Measurements from ENCODE around the gene GREB1L. TPM values are rescaled to one million over a fixed set of nuclear protein-coding genes. Genes with fewer than 3 reads are reported as not detected.

Gene GREB1L
- polyA plus RNA-seq, 1 donor: 7.9 TPM

DNA sequence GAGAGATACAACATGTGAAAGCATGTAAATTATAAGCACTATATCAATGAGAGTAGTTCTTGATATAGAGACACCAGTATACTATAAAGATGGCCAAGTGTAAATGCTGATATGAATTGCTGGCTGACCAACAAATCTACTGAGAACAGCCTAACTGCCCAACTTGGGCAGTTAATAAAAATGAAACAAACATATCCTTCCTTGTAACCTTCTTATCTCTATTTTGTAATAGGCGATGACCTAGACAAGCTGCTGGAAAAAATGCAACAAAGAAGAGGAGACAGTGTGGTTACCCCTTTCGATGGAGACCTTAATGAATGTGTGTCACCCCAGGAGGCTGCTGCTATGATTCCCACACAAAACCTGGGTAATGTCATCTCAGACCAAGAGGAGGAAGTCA lies 209.8 kb downstream of the GREB1L start:
- no peak for DNase-seq

- DNase-seq: no peak
Observed at GRCh38 chr18:21452276-21452780, 210.3 kb downstream of the GREB1L start.

GRCh38 chr18:21452796-21453510 lies 210.9 kb downstream of the GREB1L start:
- peak; percentile 22 for DNase-seq

DNA sequence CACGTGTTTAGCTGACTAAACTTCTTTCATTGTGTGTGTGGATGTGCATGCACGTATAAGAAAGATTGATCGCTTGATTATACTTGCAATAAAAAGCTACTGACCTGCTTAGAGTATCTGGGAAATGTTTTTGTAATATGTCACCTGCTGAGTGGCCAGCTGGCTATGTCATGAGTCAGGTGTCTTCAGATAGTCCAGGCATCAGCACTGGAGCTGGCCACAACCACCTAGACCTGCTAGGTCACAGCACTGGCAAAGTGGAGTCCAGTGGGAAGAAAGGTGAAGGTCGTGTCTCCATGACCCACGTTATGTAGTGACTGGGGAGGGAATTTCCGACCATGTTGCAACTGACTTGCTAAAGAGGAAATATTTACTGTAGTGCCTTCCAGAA lies 211.5 kb downstream of the GREB1L start:
- no peak for DNase-seq

- no peak for DNase-seq
Observed at GRCh38 chr18:21454725-21455124, 212.7 kb downstream of the GREB1L start.

GRCh38 chr18:21456428-21457178 lies 214.6 kb downstream of the GREB1L start:
- DNase-seq: no peak

DNA sequence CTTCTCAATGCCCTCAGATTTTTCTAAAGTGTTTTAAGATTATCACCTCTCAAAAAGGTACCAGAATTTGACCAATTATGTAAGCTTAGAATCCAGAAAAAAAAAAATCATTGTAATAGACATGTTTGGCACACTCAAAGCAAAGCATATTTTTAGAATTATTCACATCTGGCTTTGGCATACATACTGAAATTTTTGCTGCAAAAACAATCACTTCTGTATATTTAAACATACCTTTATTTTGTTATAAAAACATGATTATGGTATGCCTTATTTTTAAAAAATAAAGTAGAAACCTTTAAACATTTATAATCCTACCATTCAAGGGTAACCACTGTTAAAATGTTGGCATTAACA lies 215.1 kb downstream of the GREB1L start:
- no peak for DNase-seq

DNA sequence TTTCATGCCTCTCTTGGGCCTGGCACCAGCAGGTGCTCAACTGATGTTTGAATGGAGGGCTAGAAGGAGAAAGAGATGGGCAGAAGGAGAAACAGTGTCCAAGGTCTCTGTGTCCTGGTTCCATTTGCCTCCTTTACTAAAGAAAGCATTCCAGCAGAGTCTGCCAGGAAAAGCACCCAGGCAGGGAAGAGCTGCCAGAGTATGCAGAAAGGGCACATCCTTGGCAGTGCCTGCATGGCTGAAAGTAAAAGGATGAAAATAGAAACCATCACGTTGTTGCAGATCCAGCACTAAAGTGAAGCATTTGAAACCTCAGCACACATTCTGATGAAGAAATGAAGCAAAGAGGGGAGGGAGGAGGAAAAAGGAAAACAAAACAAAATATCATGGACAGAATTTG lies 216.3 kb downstream of the GREB1L start:
- DNase-seq: no peak

- DNase-seq: no peak
Observed at GRCh38 chr18:21458788-21459187, 216.8 kb downstream of the GREB1L start.

DNA sequence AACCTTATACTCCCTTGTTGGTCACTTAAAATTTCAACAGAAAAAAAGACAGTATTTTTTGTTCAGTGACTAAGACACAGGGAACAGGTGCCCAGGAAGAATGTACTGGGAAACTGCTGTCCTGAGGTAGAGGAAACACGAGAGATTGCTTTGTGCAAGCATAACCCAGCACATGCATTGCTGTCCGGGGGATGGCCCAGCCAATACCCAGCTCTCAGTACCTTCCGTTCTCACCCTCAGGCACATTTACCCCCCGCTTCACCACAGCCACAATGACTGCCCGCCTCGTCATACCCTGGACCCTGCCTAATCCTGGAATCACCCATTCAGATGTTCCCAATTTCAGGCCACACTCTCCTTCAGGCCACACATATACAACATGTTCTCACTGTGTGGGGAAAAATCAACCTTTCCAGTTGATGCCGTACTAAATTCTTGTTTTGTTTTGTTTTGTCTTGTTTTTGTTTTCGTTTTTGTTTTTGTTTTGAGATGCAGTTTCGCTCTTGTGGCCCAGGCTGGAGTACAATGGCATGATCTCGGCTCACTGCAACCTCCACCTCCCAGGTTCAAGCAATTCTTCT lies 217.8 kb downstream of the GREB1L start:
- no peak for DNase-seq

GRCh38 chr18:21461460-21461859 lies 219.4 kb downstream of the GREB1L start:
- DNase-seq: no peak

DNA sequence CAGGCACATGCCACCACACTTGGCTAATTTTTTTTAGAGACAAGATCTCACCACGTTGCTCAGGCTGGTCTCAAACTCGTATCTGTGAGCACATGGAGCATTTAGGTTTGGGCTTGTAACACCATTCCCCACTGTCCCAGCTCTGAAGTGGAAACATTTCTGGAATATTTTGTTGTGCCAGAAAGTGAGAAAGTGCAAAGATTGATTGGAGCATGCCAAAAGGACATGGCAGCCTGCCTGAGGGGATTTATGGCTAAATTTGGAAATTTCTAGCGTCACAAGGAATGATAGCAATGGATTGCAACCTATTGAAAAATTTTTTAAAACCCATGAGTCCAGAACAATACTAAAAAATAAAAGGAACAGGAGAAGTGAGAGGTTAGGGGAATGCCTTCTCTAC lies 221.7 kb downstream of the GREB1L start:
- DNase-seq: no peak

- no peak for DNase-seq
Observed at GRCh38 chr18:21468514-21469164, 226.6 kb downstream of the GREB1L start.

DNA sequence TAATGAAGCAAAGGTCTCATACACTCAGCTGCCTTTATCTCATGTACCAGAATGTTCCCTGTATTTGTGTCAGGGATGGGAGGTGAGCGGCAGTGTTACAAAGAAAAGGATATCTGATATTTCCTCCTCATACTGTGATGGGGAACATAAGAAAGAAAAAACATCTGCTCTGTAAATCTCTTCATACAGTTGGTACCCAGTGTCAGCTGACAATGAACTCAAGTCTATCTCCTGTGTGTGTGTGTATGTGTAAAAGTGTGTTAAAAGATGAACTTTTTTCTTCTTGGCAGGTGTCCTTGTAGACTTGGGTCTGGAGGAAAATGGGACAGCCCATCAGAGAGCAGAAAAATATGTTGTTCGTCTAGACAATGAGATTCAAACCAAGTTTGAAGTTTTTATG lies 230.7 kb downstream of the GREB1L start:
- no peak for DNase-seq

GRCh38 chr18:21474621-21475020 lies 232.6 kb downstream of the GREB1L start:
- DNase-seq: no peak

DNA sequence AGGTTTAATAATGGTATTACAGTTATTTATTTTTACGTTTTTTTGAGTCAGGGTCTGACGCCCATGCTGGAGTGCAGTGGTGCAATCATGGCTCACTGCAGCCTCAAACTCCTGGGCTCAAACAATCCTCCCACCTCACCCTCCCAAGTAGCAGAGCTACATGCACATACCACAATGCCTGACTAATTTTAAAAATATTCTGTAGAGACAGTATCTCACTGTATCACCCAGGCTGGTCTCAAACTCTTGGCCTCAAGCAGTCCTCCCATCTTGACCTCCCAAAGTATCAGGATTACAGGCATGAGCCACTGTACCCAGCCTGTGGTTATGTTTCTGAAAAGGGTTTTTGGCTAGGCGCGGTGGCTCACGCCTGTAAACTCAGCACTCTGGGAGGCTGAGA lies 237.7 kb downstream of the GREB1L start:
- no peak for DNase-seq

DNA sequence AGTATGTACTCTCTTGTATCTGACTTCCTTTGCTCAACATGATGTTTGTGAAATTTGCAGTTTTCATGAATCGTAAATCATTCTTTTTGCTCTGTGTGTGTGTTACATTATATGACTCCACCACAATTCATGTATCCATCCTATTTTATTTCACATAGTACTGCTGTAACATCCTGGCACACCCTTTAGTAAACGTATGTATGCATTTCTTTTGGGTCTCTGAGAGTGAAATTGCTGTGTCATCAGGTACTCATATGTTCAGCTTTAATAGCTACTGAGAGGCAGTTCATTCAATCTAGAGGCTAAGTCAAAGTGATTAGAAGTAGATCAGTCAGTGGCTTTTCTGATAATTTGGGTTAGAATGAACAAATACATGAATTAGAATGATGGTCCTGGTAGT lies 239.7 kb downstream of the GREB1L start:
- DNase-seq: no peak

DNA sequence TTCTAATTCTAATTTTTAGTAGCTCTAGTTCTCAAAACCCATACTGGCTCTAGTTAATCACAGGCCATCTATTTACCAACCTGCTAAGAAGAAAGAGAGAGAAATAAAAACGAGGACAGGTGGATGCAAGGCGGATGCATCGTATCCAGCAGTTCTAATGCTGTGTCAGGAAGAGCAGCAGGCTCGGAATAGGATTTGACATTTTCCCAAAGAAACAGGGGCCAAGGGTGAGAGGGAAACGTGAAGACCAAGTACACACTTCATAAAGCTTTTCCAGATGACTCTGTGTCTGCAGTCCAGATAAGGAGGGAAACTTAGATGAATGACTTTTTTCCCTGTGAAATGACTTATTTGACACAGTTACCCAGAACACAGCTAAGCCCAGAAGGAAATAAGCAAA lies 241.0 kb downstream of the GREB1L start:
- DNase-seq: peak; percentile 36

- no peak for DNase-seq
Observed at GRCh38 chr18:21484851-21485636, 243.0 kb downstream of the GREB1L start.

DNA sequence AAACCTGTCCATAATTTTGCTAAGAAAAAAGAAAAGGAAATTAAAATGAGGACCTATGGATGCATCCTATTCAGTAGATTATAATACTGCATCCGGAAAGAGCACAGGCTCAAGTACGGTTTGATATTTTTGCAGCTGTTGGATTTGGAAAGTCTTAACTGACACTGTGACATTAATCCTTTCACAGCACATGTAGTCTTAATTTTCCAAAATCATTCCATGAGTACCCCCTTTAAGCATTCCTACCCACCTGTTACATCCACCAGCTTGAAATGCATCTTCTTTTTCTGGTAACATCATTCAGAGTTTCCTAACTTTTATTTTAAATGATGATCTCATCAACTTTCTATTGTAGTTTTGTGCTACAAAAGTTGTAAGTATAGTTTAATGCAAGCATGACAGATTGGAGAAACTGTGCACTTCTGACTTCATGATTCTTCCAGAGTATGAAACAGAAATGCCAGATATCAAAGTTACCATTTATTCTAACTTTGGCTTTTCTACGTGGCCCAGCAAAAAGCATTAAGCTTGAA lies 244.9 kb downstream of the GREB1L start:
- peak; percentile 8 for DNase-seq

DNA sequence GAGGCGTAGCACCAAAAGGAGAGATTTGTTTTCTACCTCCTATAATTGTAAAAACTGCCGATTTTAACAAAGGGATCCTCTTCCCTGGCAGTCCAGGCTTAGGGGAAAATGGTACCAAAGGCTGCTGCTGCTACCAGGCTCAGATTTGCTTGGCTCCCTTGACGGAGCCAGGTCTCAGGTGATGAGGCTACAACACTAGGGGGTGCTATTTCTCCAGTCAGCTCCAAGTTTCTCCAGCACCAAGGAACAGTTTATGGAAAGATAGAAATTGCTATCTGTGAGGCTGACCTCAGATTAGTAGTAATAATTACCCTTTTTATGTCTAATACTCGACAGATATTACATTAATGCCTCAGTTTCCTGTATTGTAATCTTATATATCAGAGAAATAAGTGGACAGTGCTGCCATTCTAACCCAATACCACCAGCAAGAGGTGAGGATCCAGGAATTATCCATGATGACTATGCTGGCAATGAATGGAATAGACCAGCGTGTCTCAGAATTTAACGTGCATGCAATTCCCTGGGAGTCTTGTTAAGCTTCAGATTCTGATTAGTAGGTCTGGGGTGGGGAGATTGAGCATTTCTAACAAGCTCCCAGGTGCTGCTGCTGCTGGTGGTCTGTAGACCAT lies 247.2 kb downstream of the GREB1L start:
- peak; percentile 34 for DNase-seq
